GM18907 (cell line): ENCODE results near the gene CD27.

Experiments
- ATAC-seq: cut with Tn5 transposase; IDR thresholded peaks from one replicate; pipeline ENCODE4 v1.9.1; 2021; ENCODE audit warnings: mild to moderate bottlenecking, moderate library complexity; ENCODE audit not compliant: unreplicated experiment

Gene CD27

GRCh38 chr12:6434205-6435140, 10.3 kb upstream of the CD27 start:
- no peak for ATAC-seq

- ATAC-seq: no peak
These were observed 8.6 kb upstream of the CD27 start for GRCh38 chr12:6435961-6436715.

GRCh38 chr12:6437586-6437985, 7.2 kb upstream of the CD27 start:
- ATAC-seq: no peak

GRCh38 chr12:6438345-6438744, 6.4 kb upstream of the CD27 start:
- ATAC-seq: no peak

GRCh38 chr12:6440391-6440790, 4.4 kb upstream of the CD27 start:
- ATAC-seq: no peak

GRCh38 chr12:6442836-6443235, 1.9 kb upstream of the CD27 start:
- ATAC-seq: no peak

GRCh38 chr12:6443361-6443983, 1.3 kb upstream of the CD27 start:
- ATAC-seq: peak; percentile 32

GRCh38 chr12:6444031-6444430, 724 bp upstream of the CD27 start:
- no peak for ATAC-seq

GRCh38 chr12:6450091-6450868, 5.5 kb downstream of the CD27 start:
- no peak for ATAC-seq

- ATAC-seq: no peak
These were observed 6.2 kb downstream of the CD27 start for GRCh38 chr12:6450869-6451347.

GRCh38 chr12:6451348-6452244, 6.8 kb downstream of the CD27 start, which contains the start of gene TAPBPL:
TAPBPL (plus strand) TSS chr12:6452042; CDS start chr12:6452249, 207 bp downstream.
- ATAC-seq: peak; percentile 63

GRCh38 chr12:6452245-6452943, 7.6 kb downstream of the CD27 start:
- no peak for ATAC-seq

- ATAC-seq: no peak
These were observed 8.3 kb downstream of the CD27 start for GRCh38 chr12:6452944-6453630.

GRCh38 chr12:6457220-6457945, 12.6 kb downstream of the CD27 start:
- ATAC-seq: no peak

GRCh38 chr12:6458281-6459003, 13.7 kb downstream of the CD27 start:
- no peak for ATAC-seq

GRCh38 chr12:6459004-6459337, 14.2 kb downstream of the CD27 start:
- no peak for ATAC-seq

GRCh38 chr12:6460751-6461371, 16.1 kb downstream of the CD27 start:
- no peak for ATAC-seq
